ENCODE results near the gene AGAP1. TPM values are rescaled to one million over a fixed set of nuclear protein-coding genes. Genes with fewer than 3 reads are reported as not detected.

AGAP1 gene
- total RNA-seq, 1 donor from 2014 or later: 33.7 TPM

- DNase-seq (ENCODE audit: low read depth): no peak
- no peaks in the 10 kb centered on the region for H3K36me3 ChIP-seq (ENCODE audit: control insufficient read depth, insufficient read depth, low read length)
- no peak overlapping the region for H3K4me3 ChIP-seq (ENCODE audit: low read depth, low read length)
- TF ChIP-seq CTCF (IDR thresholded peaks at IDR 0.05; ENCODE audit: insufficient read depth, low read length, poor library complexity, severe bottlenecking): peak; percentile 75
- H3K27me3 ChIP-seq (ENCODE audit: control insufficient read depth, insufficient read depth, low read length): peaks cover 5% of the 10 kb centered on the region
These were observed 687.1 kb downstream of the AGAP1 start for GRCh38 chr2:236180831-236181453.
